Tongue (tissue), 2 donors: Measurements from ENCODE around the gene GRM4. TPM values are rescaled to one million over a fixed set of nuclear protein-coding genes. Genes with fewer than 3 reads are reported as not detected.

Experiments used
- DNase-seq: peaks from one replicate; pipeline ENCODE4 v3.0.0-alpha.2; 2015
- total RNA-seq: library from RNA; depleted of rRNA; stranded (reverse); fragments of >200 nt; gene quantifications from one replicate; pipeline ENCODE4 v1.2.3, GENCODE V29; 2014

Gene GRM4
- total RNA-seq, 1 donor from 2014 or later, result 0.51 TPM

- DNase-seq, result no peak
Measured at GRCh38 chr6:34157236-34157830, 11.4 kb upstream of the GRM4 start.

- DNase-seq, result no peak
Measured at GRCh38 chr6:34155471-34156300, 9.8 kb upstream of the GRM4 start.

GRCh38 chr6:34154668-34155447 is 9.0 kb upstream of the GRM4 start:
- peak; percentile 64 for DNase-seq

GRCh38 chr6:34152806-34153520 is 7.1 kb upstream of the GRM4 start:
- DNase-seq, result no peak

GRCh38 chr6:34152042-34152524 is 6.2 kb upstream of the GRM4 start:
- DNase-seq, result no peak

GRCh38 chr6:34151321-34152041 is 5.6 kb upstream of the GRM4 start:
- DNase-seq, result no peak

- no peak for DNase-seq
Measured at GRCh38 chr6:34150766-34151165, 4.9 kb upstream of the GRM4 start.

- DNase-seq, result no peak
Measured at GRCh38 chr6:34149831-34150400, 4.0 kb upstream of the GRM4 start.

GRCh38 chr6:34149452-34149810 is 3.5 kb upstream of the GRM4 start:
- no peak for DNase-seq

- no peak for DNase-seq
Measured at GRCh38 chr6:34148631-34149451, 3.0 kb upstream of the GRM4 start.

GRCh38 chr6:34147906-34148630 is 2.2 kb upstream of the GRM4 start:
- peak; percentile 42 for DNase-seq

GRCh38 chr6:34146801-34147592 is 1.1 kb upstream of the GRM4 start:
- no peak for DNase-seq

GRCh38 chr6:34145161-34146020 is 496 bp downstream of the GRM4 start:
- DNase-seq, result peak; percentile 64

- DNase-seq, result no peak
Measured at GRCh38 chr6:34144581-34145160, 1.2 kb downstream of the GRM4 start.

GRCh38 chr6:34143884-34144580 is 1.9 kb downstream of the GRM4 start:
- peak; percentile 64 for DNase-seq

- no peak for DNase-seq
Measured at GRCh38 chr6:34143196-34143883, 2.5 kb downstream of the GRM4 start.
